ENCODE data around the gene SLCO2A1.

DNA sequence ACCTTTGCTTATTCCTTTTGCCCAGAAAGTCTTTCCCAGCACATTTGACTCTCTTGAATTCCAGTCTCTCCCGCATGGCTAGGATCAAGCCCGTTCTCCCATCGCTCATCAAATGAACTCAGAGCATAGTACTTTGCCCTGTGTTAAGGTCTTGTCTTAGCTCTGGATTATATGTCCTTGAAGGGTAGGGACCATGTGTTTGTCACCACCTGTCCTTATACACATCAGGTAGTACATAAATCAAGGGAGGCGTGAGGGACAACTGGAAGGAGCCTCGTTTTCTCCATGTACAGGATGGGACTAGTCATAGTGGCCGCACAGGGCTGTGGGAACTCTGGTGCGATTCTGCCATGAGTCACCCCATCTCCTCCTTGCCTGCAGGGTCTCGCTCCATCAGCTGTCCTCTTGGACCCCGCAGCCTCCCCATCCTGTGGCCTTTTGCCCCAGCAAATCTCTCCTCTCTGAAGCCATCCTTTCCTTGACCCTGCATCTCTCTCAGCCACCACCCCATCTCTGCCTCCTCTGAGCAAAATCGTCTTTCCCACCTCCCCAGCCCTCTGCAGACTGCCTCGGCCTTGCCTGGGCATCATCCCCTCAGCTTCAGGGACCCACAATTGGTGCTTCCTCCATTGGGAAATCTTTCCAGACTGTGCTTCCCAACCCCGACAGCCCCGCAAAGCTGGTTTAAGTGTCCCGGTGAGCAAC is 100.7 kb downstream of the SLCO2A1 start:
- TF ChIP-seq, protein P1, sequence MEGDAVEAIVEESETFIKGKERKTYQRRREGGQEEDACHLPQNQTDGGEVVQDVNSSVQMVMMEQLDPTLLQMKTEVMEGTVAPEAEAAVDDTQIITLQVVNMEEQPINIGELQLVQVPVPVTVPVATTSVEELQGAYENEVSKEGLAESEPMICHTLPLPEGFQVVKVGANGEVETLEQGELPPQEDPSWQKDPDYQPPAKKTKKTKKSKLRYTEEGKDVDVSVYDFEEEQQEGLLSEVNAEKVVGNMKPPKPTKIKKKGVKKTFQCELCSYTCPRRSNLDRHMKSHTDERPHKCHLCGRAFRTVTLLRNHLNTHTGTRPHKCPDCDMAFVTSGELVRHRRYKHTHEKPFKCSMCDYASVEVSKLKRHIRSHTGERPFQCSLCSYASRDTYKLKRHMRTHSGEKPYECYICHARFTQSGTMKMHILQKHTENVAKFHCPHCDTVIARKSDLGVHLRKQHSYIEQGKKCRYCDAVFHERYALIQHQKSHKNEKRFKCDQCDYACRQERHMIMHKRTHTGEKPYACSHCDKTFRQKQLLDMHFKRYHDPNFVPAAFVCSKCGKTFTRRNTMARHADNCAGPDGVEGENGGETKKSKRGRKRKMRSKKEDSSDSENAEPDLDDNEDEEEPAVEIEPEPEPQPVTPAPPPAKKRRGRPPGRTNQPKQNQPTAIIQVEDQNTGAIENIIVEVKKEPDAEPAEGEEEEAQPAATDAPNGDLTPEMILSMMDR (IDR thresholded peaks at IDR 0.05 in 4 of 5, conservative IDR thresholded peaks at IDR 0.05 in 1 of 5), result no peak
- no peak for TF ChIP-seq POLR2A (IDR thresholded peaks at IDR 0.05)
